Loucy (cell line): ENCODE results near the gene ZNF423.

ENCODE experiments used
- CTCF ChIP-seq: fragments of 200-600 bp; sonication (generic); conservative IDR thresholded peaks from 2 replicates; pipeline ENCODE4 v1.5.1; 2014; ENCODE audit warnings: mild to moderate bottlenecking, antibody characterized with exemption, low read length
- EZH2phosphoT487 ChIP-seq: fragments of 200-600 bp; IDR thresholded peaks from 2 replicates; pipeline ENCODE4 v1.6.1; 2018; ENCODE audit warnings: antibody characterized with exemption, mild to moderate bottlenecking, moderate library complexity, borderline replicate concordance

- no peak for TF ChIP-seq EZH2phosphoT487
- no peak for TF ChIP-seq CTCF
These were observed 6.2 kb downstream of the ZNF423 start for GRCh38 chr16:49849754-49850108.
